NOMO-1 (cell line): Measurements from ENCODE around the gene SLTM.
"Not testable (repeated sequence)": the region's sequence is repeated elsewhere in the genome, so short reads cannot be mapped to it uniquely, and the experiment has no call there.

Experiments
- DNase-seq, 2 experiments: peaks; one replicate each; lab custom pipeline; 2025; ENCODE audit not compliant: unreplicated experiment in 2 of 2; lab: John Stamatoyannopoulos, UW

The SLTM gene

GRCh38 chr15:58929891-58930416 is 3.5 kb downstream of the SLTM start:
- DNase-seq: no peak

GRCh38 chr15:58926823-58927222 is 6.7 kb downstream of the SLTM start:
- no peak for DNase-seq

DNA sequence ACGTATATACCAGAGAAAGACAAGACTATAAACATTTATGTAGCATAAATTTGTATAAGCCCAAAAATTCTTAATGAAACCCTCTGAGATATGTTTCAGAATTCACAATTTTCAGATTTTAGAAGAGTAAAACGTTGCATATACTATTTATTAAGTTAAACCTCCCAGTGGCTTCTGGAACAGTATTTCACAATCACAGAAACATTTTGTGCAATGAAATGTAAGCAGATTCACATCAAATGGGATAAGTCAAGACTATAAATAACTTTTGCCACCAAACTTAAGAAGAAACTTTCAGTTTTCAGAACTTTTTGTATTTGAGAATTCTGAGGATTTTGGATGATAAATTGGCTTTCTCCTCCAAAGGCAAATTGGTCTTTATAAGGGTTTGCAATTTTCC is 9.2 kb downstream of the SLTM start:
- DNase-seq: no peak

DNA sequence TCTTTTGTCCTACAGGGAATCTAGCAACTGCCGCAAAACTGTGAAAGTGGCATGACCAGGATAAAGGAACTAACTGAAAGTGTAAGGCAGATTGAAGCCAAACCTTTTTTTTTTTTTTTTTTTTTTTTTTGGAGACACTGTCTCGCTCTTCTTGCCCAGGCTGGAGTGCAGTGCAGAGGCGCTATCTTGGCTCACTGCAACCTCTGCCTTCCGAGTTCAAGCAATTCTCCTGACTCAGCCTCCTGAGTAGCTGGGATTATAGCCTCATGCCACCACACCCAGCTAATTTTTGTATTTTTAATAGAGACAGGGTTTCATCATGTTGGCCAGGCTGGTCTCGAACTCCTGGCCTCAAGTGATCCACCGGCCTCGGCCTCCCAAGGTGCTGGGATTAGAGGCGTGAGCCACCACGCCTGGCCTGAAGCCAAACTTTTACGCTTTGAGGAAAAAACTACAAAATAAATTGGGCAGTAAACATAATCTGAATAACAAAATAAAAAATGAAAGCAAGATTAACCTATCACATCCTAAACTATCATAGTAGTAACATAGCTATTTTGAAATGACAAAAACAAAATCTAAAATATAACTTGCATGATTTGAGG is 9.7 kb downstream of the SLTM start:
- DNase-seq: no peak

DNA sequence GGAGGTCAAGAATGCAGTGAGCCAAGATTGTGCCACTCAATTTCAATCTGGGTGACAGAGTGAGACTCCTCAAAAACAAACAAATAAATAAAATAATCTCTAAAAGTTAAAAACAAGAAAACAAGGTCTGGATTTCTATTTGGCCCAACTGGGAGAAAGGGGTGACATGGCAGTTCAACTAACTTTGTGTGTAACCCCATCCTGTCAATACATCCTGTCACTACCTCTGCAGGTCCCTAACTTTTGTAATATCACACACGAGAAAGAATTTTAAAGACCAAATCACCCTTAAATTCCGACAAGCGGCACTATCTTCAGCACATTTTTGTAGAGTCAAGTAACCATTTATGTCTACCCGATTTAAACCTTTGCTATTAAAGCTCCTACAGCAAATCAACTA is 10.2 kb downstream of the SLTM start:
- DNase-seq: no peak

GRCh38 chr15:58921267-58921790 is 12.2 kb downstream of the SLTM start:
- no peak for DNase-seq

GRCh38 chr15:58920447-58920846 is 13.0 kb downstream of the SLTM start:
- not testable (repeated sequence) for DNase-seq

DNA sequence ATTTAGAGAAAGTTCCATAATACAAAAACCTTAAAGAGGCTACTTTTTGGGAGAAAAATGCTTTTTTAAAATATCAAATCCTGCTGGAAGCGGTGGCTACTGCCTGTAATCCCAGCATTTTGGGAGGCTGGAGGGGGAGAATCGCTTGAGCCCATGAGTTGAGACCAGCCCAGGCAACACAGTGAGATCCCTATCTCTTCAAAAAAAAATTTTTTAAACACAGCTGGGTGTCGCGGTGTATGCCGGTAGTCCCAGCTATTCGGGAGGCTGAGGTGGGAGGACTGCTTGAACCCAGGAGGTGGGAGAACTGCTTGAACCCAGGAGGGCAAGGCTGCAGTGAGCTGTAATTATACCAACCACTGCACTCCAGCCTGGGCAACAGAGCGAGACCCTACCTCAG is 14.2 kb downstream of the SLTM start:
- no peak for DNase-seq

GRCh38 chr15:58918239-58918638 is 15.2 kb downstream of the SLTM start:
- DNase-seq: no peak

- not testable (repeated sequence) for DNase-seq
These were observed 15.8 kb downstream of the SLTM start for GRCh38 chr15:58917613-58918129.

GRCh38 chr15:58916962-58917361 is 16.5 kb downstream of the SLTM start:
- no peak for DNase-seq

DNA sequence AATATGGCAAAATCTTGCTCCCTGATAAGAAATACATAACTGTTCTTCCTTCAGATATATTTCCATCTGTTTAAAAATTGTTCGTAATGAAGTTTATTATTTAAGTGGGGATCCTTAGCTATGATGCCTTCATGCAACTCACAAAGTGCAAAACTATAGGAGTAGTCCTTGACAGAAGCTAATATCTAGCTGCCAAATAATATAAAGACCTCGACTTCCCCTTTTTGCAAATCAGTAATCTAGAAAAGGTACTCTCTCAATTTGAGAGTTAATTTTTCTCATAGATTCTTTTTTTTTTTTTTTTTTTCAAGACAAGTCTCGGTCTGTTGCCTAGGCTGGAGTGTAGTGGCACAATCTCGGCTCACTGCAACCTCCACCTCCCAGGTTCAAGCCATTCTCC is 23.0 kb downstream of the SLTM start:
- DNase-seq: no peak

DNA sequence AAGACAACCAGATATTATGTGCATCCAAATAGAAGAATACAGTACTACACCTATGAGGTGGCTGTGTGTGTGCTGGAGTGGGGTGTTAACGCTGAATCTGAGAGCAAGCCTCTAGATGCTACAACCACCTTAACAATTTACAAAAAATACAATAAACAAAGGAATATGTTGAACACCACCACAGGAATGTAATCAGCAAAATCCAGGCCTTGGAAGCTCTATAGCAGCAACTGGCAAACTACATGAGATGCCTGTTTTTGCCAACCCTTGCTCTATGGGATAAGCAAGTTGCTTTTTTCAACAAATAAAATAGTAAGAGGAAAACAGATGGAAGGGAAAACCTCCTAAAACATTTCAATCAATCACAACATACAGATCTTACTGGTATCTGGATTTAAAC is 23.9 kb downstream of the SLTM start:
- DNase-seq: no peak

DNA sequence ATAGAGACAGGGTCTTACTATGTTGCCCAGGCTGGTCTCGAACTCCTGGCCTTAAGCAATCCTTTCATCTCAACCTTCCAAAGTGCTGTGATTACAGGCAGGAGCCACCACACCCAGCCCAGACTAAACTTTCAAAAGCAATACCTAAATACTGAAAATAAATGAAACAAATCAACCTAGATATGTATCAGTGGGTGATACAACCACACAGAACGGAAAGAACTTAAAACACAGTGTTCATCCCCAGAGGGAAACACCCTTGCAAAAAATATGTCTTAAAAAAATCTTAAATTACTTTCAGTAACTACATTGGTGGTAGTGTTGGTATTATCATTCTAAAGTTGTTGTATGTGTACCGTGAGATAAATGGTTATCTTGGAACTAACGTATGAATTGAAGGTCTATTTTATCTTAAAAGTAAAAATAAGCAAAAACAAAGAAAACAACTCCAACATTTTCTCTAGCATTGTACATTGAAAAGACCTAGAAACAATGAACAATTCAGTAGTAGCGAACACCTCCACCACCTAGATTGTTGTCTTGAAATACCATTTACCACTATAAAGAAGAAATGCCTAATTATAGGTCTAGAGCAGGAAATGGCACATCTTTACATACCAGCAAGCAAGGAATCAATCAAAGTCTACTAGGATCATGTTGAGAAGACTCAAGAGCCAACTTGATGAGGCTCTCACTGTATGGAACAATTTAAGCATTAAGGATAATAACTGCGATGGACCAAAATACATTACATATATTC is 24.7 kb downstream of the SLTM start:
- no peak for DNase-seq

GRCh38 chr15:58900631-58901030 is 32.8 kb downstream of the SLTM start:
- DNase-seq: no peak

GRCh38 chr15:58898150-58898680 is 35.3 kb downstream of the SLTM start:
- DNase-seq: no peak

- DNase-seq: no peak
These were observed 44.1 kb downstream of the SLTM start for GRCh38 chr15:58889363-58889762.

- DNase-seq: no peak
These were observed 46.6 kb downstream of the SLTM start for GRCh38 chr15:58886921-58887320.

GRCh38 chr15:58883926-58884325 is 49.6 kb downstream of the SLTM start:
- peak in 1 of 2 experiments; percentile 45 for DNase-seq

DNA sequence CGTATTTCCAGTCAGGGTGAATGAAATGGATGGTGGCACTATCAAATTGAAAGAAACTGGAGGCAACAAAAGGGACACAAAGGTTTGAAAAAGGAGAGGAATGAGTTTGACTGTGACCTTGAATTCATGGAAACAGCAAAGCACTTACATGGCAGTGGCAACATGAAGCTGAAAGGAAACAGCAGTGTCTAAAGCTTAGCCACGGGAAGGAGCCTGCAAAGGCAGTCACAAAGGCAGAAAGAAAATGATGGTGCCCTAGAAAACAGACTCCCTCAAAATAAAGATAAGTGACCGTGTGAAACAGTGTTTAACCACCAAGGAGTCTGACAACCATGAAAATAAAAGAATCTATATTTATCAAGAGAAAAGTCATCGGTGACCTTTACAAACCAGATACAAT is 51.2 kb downstream of the SLTM start:
- DNase-seq: no peak

GRCh38 chr15:58880320-58880719 is 53.2 kb downstream of the SLTM start:
- DNase-seq: no peak
